Fibroblast of skin of abdomen (primary cell): ENCODE measurements around the gene CFAP410. TPM values are rescaled to one million over a fixed set of nuclear protein-coding genes. Genes with fewer than 3 reads are reported as not detected.

ENCODE experiments used
- DNase-seq: peaks from one replicate; pipeline ENCODE4 v3.0.0-alpha.2; 2013
- polyA plus RNA-seq, 2 experiments: library from polyadenylated mRNA; unstranded; fragments of 120-200 nt; gene quantifications; one replicate each; pipeline ENCODE4 v1.2.1, GENCODE V29; 2013; ENCODE audit not compliant: insufficient read length in 2 of 2

Gene CFAP410
- 16.2 TPM for polyA plus RNA-seq (2013, experiment 1 of 2; ENCODE audit: insufficient read length)
- polyA plus RNA-seq (2013, experiment 2 of 2; ENCODE audit: insufficient read length): 19.9 TPM

- peak; percentile 96 for DNase-seq
These were observed at the start of gene CFAP410 for GRCh38 chr21:44338971-44339910. TSS of gene CFAP410 (minus strand) at chr21:44339390. CDS start at chr21:44339194, 196 bp downstream.

GRCh38 chr21:44384968-44385367, 45.8 kb upstream of the CFAP410 start:
- DNase-seq: no peak

DNA sequence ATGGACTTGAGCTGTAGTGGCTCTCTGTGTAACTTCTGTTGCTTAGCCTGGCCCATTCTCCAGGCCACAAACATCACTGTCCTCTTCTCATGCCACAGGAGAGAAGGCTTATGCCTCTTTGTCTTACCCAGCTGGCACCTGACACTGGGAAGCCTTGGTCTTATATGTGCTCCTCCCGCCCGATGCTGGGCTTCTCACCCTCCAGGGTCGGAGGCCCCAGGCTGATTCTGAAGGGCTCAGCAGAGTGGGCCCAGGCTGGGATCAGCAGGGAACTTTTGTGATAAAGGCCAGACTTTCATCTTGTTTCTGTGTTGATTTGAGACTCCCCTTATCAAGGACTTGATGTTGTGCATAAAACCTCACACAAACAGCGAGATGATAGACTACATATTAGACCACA, 44.0 kb upstream of the CFAP410 start:
- no peak for DNase-seq

- DNase-seq: no peak
These were observed 43.3 kb upstream of the CFAP410 start for GRCh38 chr21:44382536-44382935.

- DNase-seq: no peak
These were observed 42.7 kb upstream of the CFAP410 start for GRCh38 chr21:44381874-44382273.

DNA sequence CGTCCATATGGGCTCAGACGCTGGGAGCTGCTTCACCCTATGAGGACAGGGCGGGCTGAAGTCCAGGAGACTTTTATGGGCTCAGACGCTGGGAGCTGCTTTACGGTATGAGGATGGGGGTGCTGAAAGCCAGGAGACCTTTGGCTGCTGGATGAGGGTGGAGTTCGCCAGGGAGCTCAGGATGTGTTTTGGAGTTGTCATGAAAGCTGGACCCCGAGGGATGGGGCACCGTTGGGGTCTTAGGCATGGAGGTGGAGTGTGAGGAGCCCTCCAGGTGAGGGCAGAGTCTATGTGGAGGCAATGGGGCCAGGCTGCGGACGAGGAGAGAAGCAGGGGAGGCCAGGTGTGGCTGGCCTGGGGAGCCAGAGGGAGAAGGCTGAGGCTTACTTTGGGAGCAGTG, 41.7 kb upstream of the CFAP410 start:
- DNase-seq: no peak

- DNase-seq: no peak
These were observed 41.0 kb upstream of the CFAP410 start for GRCh38 chr21:44379991-44380865.

DNA sequence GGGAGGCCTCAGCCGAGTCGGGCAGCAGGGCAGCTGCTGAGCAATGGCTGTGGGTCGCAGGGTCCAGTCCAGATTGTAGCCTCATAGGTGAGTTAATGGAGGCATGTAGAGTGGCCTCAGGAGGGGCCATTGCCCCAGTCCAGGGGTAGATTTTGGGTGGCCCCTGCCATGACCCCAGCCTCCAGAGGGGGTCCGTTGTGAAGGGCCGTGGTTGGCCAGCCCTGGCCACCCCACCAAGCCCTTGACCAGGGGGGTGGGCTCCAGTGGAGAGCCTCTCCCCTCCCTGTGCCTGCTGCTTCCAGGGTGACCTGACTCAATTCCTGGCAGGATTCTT, 40.3 kb upstream of the CFAP410 start:
- DNase-seq: no peak

GRCh38 chr21:44378646-44379514, 39.7 kb upstream of the CFAP410 start:
- DNase-seq: no peak

GRCh38 chr21:44377922-44378645, 38.9 kb upstream of the CFAP410 start:
- DNase-seq: no peak

GRCh38 chr21:44377201-44377921, 38.2 kb upstream of the CFAP410 start:
- no peak for DNase-seq

DNA sequence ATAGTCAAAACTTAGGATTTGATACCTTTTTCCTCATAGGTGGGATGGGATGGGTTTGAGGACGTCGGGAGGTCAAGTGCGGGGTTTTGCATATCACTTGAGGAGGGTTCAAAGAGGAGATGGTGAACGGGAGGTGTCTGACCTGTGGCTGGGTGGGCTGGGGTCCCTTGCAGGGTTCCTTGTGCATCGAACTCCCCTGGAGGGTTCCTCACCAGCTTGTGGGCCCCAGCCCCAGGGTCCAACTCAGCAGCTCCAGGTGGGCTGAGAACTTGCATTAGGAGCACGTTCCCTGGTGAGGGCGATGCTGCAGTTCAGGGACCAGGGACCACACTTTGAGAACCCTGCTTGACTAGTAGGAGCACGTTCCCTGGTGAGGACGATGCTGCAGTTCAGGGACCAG, 37.4 kb upstream of the CFAP410 start:
- DNase-seq: no peak

GRCh38 chr21:44375761-44376241, 36.6 kb upstream of the CFAP410 start:
- no peak for DNase-seq

- no peak for DNase-seq
These were observed 36.1 kb upstream of the CFAP410 start for GRCh38 chr21:44375281-44375651.

- DNase-seq: no peak
These were observed 35.6 kb upstream of the CFAP410 start for GRCh38 chr21:44374601-44375280.

DNA sequence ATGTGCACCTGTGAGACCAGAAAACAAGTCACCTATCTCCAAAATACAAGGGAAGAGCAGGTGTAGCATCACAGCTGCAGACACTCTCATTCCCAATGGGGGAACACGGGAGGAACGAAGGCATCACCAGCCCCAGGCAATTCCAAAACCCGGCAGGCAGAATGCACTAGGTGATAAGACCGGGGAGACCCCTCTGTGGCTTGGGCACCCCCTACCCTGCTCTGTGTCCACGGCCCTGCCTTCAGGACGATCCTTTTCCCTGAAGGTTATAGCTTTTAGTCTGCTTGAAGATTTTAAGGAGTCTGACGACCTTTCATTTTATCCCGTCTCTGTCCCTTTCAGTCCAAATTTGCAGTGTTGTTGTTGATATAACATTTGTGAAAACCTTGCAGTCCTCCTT, 33.4 kb upstream of the CFAP410 start:
- DNase-seq: no peak

DNA sequence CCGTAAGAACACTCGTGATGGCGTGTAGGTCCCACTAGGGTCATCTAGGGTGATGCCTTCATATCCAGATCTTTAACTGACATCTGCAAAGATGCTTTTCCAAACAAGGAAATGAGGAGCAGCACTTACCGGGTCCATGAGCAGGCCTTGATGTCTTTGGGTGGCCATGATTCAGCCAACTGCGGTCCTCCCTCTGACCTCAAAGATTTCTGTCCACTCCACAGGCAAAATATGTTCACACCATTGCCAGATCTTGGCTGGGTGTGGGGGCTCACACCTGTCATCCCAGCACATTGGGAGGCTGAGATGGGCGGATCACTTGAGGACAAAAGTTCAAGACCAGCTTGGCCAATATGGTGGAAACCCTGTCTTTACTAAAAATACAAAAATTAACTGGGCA, 32.4 kb upstream of the CFAP410 start:
- no peak for DNase-seq

DNA sequence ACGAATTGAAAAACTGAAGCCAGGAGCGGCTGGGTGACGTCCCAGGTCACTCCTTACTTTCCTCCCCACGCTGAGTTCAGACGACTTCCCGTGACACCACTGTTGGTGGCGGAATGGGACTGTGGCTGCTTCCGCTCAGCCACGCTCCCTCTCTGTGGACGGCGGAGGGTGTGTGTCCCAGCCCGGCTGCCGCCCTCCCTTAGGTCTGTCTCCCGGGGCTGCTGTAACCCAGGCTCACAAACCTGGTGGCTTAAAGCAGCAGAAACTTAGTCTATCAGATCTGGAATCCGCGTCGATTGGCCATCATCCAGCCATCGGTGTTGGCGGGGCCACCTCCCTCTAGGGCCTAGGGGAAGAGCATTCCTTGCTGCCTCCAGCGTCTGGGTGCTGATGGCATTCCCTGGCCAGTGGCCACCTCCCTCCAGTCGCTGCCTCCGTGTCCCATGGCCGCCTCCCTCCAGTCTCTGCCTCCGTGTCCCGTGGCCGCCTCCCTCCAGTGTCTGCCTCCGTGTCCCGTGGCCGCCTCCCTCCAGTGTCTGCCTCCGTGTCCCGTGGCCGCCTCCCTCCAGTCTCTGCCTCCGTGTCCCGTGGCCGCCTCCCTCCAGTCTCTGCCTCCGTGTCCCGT, 31.7 kb upstream of the CFAP410 start:
- no peak for DNase-seq

GRCh38 chr21:44370027-44370735, 31.0 kb upstream of the CFAP410 start:
- DNase-seq: peak; percentile 19
